PC-3 (cell line): ENCODE measurements around the gene TBC1D8.

ENCODE experiments used
- CTCF ChIP-seq: fragments of 300-600 bp; sonication (generic); conservative IDR thresholded peaks from 2 replicates; pipeline ENCODE4 v1.5.1; 2017; ENCODE audit warnings: antibody characterized with exemption, low read depth, mild to moderate bottlenecking, low read length
- EZH2 ChIP-seq: fragments of 300-600 bp; sonication (generic); IDR thresholded peaks from one replicate; pipeline ENCODE4 v1.6.1; 2017; ENCODE audit warnings: antibody characterized with exemption, mild to moderate bottlenecking, low read length; ENCODE audit not compliant: unreplicated experiment

GRCh38 chr2:101149241-101150192 is 1.7 kb downstream of the TBC1D8 start:
- TF ChIP-seq EZH2 (no peak), CTCF (no peak)
